Subcutaneous adipose tissue (tissue), 4 donors: ENCODE data around the gene IL1B. TPM values are rescaled to one million over a fixed set of nuclear protein-coding genes. Genes with fewer than 3 reads are reported as not detected.

Experiments
- total RNA-seq, 4 donors: library from RNA; depleted of rRNA; stranded (reverse); fragments of >200 nt; gene quantifications; one replicate each; pipeline ENCODE4 v1.1.0, GENCODE V29; 2016
- TF ChIP-seq, protein P1 (sequence below): fragments of 450-650 bp; IDR thresholded peaks from one replicate; pipeline ENCODE4 v1.5.1; 2016; ENCODE audit warnings: low read depth, mild to moderate bottlenecking, control low read depth, antibody characterized with exemption, moderate library complexity

Gene IL1B
- total RNA-seq, 4 donors from 2014 or later, result 1.1 TPM; not detected in 3

DNA sequence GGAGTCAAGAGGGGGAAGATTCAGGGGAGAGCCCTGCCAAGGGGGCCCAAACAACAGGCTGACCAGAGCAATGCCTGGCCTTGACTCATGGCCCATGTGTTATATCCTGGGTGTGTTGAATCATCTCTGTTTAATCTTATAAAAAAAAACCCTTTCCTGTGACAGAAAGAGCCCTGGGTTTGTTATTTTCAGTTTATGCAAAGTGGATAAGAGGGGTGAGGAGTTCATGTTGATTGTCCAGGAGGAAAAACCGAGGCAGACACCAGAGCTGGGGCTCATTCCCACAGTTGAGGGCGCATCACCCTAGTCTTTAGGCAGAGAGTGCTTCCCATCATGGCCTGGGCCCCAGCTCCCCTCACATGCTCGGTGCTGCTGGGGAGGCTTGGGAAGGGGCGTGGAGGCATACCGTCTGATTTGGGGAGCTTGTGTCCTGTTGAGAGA lies 43.5 kb upstream of the IL1B start:
- TF ChIP-seq, protein P1, sequence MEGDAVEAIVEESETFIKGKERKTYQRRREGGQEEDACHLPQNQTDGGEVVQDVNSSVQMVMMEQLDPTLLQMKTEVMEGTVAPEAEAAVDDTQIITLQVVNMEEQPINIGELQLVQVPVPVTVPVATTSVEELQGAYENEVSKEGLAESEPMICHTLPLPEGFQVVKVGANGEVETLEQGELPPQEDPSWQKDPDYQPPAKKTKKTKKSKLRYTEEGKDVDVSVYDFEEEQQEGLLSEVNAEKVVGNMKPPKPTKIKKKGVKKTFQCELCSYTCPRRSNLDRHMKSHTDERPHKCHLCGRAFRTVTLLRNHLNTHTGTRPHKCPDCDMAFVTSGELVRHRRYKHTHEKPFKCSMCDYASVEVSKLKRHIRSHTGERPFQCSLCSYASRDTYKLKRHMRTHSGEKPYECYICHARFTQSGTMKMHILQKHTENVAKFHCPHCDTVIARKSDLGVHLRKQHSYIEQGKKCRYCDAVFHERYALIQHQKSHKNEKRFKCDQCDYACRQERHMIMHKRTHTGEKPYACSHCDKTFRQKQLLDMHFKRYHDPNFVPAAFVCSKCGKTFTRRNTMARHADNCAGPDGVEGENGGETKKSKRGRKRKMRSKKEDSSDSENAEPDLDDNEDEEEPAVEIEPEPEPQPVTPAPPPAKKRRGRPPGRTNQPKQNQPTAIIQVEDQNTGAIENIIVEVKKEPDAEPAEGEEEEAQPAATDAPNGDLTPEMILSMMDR, result no peak

DNA sequence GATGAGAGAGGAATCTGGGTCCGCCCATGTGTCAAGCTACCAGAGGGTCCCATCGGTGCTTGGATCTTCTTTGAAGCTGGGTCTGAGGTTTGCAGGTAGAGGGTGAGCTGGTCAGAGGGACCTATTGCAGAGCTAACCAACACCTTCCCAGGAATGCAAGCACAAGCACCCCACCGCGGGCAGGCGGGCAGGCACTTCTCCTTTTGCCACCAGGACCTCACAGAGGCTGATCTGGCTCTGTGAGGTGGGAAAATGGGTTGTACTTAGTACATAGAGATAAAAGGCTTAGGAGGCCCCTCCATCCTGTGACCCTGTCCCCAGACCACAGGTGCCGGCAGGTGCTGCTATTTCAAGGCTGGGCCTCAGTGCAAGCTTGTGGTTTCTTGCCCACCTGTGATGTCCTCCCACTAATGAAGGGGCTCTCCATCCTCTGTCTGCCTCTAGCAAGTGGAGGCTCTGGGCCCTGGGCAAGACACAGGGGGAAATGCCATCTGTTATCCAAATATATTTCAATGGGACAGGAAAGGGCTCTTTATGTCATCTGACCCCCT lies 43.0 kb upstream of the IL1B start:
- TF ChIP-seq, protein P1, result no peak

DNA sequence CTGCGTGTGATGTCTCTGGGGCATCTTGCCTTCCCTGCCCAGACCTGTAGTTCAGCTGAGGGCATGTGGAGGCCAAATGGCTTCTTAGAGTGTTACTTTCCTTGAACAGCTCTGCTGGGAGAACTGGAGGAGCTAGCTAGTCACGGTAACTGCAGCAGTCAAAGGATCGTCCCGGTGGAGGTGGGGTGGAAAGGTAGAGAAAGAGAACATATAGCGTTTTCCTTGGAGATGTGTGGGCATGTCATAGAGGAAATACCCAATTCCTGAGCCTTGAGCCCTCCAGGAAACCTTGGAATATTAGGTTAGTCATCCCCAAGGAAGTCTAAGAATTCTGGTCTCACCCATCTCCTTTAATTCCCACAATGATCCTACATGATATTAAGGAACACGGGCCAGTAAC lies 40.8 kb upstream of the IL1B start:
- TF ChIP-seq, protein P1, result no peak

DNA sequence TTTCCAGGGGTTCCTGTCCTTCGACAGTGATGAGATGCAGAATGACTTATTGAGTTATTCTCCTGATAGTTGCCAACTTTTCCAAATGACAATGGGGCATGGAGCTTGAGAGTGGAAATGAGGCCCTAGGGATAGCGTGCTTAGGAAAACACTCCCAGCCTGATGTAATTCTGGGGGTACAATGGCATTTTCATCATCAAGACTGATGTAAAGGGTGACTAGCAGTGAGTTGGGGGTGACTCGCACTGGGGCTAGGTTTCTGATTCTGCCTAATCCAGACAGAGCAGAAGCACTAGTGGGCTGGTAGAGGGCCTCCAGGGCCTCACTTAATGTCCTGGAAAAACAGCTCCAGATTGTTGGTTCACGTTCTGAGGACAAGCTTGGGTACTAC lies 40.4 kb upstream of the IL1B start:
- TF ChIP-seq, protein P1, result no peak

DNA sequence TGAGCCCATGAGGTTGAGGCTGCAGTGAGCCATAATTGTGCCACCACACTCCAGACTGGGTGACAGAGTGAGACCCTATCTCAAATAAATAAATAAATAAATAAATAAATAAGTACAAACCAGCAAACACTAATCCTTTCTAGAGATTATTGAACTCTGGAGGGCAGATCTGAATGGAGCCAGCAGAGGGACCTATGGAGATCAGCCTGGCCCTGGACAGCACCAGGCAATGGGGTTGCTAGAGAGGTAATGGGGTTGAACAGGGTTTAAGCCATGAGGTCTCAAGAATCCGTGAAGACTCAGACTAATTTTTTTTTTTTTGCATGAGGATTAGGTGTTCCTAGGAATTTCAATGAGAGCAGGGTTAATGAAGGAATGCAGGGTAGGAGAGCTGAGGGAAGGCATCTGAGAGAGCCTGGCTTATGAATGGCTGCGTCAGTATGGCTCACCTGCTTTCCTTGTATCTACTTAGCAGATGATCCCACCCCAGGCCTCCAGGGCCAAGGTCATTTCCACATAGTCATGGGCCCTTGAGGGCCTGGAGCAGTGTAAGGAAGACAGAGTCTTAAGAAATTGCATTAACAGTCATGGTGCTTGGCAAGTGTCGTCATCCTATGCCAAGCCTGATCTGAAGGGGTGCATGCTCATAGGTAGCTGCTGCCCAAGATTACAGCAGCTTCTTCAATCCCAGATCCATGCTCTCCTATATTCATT lies 39.8 kb upstream of the IL1B start:
- TF ChIP-seq, protein P1, result no peak

DNA sequence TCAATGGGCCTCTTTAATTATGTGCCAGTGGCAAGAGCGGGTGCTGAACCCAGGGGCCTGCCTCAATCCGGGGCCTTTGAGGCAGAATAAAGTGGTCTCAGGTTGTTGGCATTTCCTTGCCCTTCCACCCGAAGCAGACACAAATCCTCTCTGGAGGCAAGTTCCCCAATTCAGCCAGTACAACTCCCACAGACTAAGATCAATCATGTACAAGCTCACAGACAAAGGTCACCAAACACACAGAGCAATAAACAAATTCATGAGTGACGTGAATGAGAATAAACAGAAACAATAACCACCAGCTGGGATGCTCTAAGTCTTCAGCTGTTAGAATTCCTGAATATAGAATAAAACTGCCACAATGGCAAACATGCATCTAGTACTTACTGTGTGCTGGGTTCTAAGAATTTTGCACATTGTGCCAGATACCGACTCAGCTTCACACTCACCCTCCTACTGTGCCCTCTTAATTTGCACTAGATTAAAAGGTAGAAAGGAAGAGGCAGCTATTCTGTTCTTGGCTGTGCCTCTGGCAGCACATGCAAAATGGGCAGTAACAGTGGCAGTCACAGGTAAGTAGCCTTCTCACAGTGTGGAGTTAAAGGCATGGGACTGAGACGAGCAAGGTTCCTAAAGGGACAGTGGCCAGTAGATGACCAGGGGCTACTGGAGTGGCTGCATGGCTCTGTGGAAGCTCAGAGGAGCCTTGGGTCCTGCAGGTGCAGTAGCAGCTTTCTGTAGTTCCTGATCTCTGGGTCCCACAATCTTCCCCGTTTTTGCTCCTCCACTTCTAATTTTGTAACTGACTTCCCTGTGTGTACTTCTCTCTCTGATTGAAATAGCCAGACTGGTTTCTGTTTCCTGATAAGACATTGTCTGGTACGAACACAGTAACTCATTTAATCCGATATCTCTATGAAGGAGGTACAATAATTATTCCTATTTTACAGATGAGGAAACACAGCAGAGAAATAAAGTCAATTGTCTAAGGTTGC lies 34.6 kb upstream of the IL1B start:
- TF ChIP-seq, protein P1, result no peak
